Measurements from ENCODE around the gene GRIA1.
"Not testable (repeated sequence)": the region's sequence is repeated elsewhere in the genome, so short reads cannot be mapped to it uniquely, and the experiment has no call there.

Gene GRIA1

DNA sequence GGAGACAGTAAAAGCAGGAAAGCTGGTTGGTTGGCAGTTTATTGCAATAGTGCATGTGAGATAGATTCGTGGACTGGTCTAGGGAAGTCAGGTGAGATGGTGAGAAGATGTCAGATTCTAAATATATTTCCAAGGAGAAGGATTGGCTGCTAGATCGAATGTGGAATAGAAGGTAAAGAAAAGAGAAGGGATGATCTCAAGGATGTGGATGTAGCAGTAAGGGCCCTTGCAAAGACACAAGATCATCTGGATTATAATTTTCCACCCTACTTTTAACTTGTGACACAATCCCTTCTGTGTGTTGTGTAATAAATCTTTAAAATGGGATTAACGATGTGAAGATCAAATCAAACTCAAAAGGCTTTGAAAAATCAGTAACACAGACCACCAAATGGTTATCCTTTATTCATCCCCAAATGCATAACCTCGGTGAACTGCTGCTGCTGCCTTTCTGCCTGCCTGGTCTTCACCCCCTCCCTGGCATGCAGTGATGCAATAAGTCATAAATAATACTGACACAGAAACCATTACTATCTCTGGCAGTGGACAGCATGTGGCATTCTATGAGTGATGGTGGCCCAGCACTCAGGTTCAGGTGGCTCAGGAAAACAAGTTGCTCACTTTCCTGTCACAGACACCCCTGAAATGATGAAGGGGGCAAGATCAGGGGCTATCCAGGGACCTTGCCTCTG is 369.9 kb downstream of the GRIA1 start:
- Mint-ChIP-seq H3K9me3 (peaks cover 2% of the 10 kb centered on the region), H3K27me3 (peaks cover 7% of the 10 kb centered on the region), H3K27ac (no peak overlapping the region), H3K4me1 (no peaks in the 10 kb centered on the region), H3K4me3 (no peak overlapping the region), H3K36me3 (no peaks in the 10 kb centered on the region)
- no peak for ATAC-seq (ENCODE audit: low read depth)
- no peak for DNase-seq (ENCODE audit: low spot score in 2 of 2)

DNA sequence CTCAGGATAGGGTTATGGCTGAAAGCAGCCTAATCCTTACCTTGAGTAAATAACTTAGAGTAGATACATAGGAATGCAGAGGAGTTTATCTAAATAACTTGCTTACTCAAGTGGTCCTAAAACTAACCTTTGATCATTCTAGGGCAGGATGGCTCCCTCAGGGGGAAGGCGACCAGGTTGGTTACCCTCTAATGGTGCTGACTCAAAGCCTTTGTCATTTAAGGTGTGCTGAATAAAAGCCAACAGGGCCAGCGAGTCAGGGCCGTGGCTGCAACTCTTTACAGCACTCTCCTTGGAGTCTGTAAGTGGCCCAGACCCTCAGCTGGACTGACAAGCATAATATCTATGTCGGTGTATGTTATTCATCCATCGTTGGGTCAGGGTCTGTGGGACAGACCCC is 372.4 kb downstream of the GRIA1 start:
- H3K36me3 Mint-ChIP-seq; DNase-seq (ENCODE audit: low spot score in 2 of 2); H3K9me3 Mint-ChIP-seq; ATAC-seq (ENCODE audit: low read depth); H3K4me1 Mint-ChIP-seq; H3K27ac Mint-ChIP-seq; H3K27me3 Mint-ChIP-seq; H3K4me3 Mint-ChIP-seq: not testable (repeated sequence)
